ENCODE measurements around the gene ENSA. TPM values are rescaled to one million over a fixed set of nuclear protein-coding genes. Genes with fewer than 3 reads are reported as not detected.

ENSA gene
- total RNA-seq (53.7 and 78.1 TPM in 2 replicates), polyA plus RNA-seq (112 and 184 TPM in 2 replicates), polyA minus RNA-seq (ENCODE audit: low replicate concordance) (23.7 and 26.6 TPM in 2 replicates)
- polyA plus RNA-seq (2012) = 86.2 and 127 TPM in 2 replicates

GRCh38 chr1:150629115-150629928 lies at the start of gene ENSA:
Gene ENSA (minus strand): TSS chr1:150629612. CDS start chr1:150629470, 142 bp downstream.
- DNase-seq (ENCODE audit: low read depth in 2 of 2) = peak; percentile 100
- no peaks in the 10 kb centered on the region for H3K4me1 ChIP-seq (ENCODE audit: control insufficient read depth, extremely low read depth, insufficient read depth, low read length)
- H3K9ac ChIP-seq (ENCODE audit: insufficient read depth, low read length) = peak within 1 kb of the TSS; percentile 80
- H2AFZ ChIP-seq (ENCODE audit: low read length) = peak within 1 kb of the TSS; percentile 83
- peak within 1 kb of the TSS; percentile 93 for H3K27ac ChIP-seq (ENCODE audit: insufficient read depth, low read length)
- H3K27me3 ChIP-seq (ENCODE audit: control insufficient read depth, insufficient read depth, low read length) = no peaks in the 10 kb centered on the region
- TF ChIP-seq EZH2 (IDR thresholded peaks at IDR 0.05; ENCODE audit: low read length, missing control alignments) = no peak
- TF ChIP-seq, protein P1, sequence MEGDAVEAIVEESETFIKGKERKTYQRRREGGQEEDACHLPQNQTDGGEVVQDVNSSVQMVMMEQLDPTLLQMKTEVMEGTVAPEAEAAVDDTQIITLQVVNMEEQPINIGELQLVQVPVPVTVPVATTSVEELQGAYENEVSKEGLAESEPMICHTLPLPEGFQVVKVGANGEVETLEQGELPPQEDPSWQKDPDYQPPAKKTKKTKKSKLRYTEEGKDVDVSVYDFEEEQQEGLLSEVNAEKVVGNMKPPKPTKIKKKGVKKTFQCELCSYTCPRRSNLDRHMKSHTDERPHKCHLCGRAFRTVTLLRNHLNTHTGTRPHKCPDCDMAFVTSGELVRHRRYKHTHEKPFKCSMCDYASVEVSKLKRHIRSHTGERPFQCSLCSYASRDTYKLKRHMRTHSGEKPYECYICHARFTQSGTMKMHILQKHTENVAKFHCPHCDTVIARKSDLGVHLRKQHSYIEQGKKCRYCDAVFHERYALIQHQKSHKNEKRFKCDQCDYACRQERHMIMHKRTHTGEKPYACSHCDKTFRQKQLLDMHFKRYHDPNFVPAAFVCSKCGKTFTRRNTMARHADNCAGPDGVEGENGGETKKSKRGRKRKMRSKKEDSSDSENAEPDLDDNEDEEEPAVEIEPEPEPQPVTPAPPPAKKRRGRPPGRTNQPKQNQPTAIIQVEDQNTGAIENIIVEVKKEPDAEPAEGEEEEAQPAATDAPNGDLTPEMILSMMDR (conservative IDR thresholded peaks at IDR 0.05 in 1 of 2, IDR thresholded peaks at IDR 0.05 in 1 of 2; ENCODE audit: low read depth in 1 of 2, low read length in 2 of 2) = no peak
- H3K79me2 ChIP-seq (ENCODE audit: control insufficient read depth, insufficient read depth, low read length) = peaks cover 31% of the 10 kb centered on the region
- H3K4me2 ChIP-seq (ENCODE audit: extremely low read depth, insufficient read depth, low read length) = peak within 1 kb of the TSS; percentile 99
- H3K36me3 ChIP-seq (ENCODE audit: control insufficient read depth, insufficient read depth, low read length) = peaks cover 8% of the 10 kb centered on the region
- H3K9me3 ChIP-seq (ENCODE audit: control insufficient read depth, insufficient read depth, low read depth, low read length) = no peaks in the 10 kb centered on the region
- peak within 1 kb of the TSS; percentile 56 to 87 (median 74) for H3K4me3 ChIP-seq (replicated peaks in 1 of 4; ENCODE audit: control extremely low read depth in 1 of 4, insufficient read depth in 1 of 4, low read depth in 3 of 4, low read length in 4 of 4)
- H4K20me1 ChIP-seq (ENCODE audit: control insufficient read depth, extremely low read depth, insufficient read depth, low read length) = no peaks in the 10 kb centered on the region

GRCh38 chr1:150678988-150679387 lies 49.6 kb upstream of the ENSA start:
- Histone ChIP-seq H3K4me3 (replicated peaks in 1 of 4; ENCODE audit: control extremely low read depth in 1 of 4, insufficient read depth in 1 of 4, low read depth in 3 of 4, low read length in 4 of 4) (no peak overlapping the region), H3K4me1 (ENCODE audit: control insufficient read depth, extremely low read depth, insufficient read depth, low read length) (no peaks in the 10 kb centered on the region), H2AFZ (ENCODE audit: low read length) (no peak overlapping the region), H3K9ac (ENCODE audit: insufficient read depth, low read length) (no peak overlapping the region), H3K4me2 (ENCODE audit: extremely low read depth, insufficient read depth, low read length) (no peak overlapping the region), H3K9me3 (ENCODE audit: control insufficient read depth, insufficient read depth, low read depth, low read length) (no peaks in the 10 kb centered on the region), H3K79me2 (ENCODE audit: control insufficient read depth, insufficient read depth, low read length) (no peaks in the 10 kb centered on the region), H3K36me3 (ENCODE audit: control insufficient read depth, insufficient read depth, low read length) (no peaks in the 10 kb centered on the region), H3K27ac (ENCODE audit: insufficient read depth, low read length) (no peak overlapping the region), H4K20me1 (ENCODE audit: control insufficient read depth, extremely low read depth, insufficient read depth, low read length) (no peaks in the 10 kb centered on the region), H3K27me3 (ENCODE audit: control insufficient read depth, insufficient read depth, low read length) (no peaks in the 10 kb centered on the region)
- TF ChIP-seq EZH2 (IDR thresholded peaks at IDR 0.05; ENCODE audit: low read length, missing control alignments) = no peak
- TF ChIP-seq, protein P1 (conservative IDR thresholded peaks at IDR 0.05 in 1 of 2, IDR thresholded peaks at IDR 0.05 in 1 of 2; ENCODE audit: low read depth in 1 of 2, low read length in 2 of 2) = no peak
- DNase-seq (ENCODE audit: low read depth in 2 of 2) = no peak

- H4K20me1 ChIP-seq (ENCODE audit: control insufficient read depth, extremely low read depth, insufficient read depth, low read length) = no peaks in the 10 kb centered on the region
- no peak overlapping the region for H2AFZ ChIP-seq (ENCODE audit: low read length)
- no peak overlapping the region for H3K27ac ChIP-seq (ENCODE audit: insufficient read depth, low read length)
- H3K4me1 ChIP-seq (ENCODE audit: control insufficient read depth, extremely low read depth, insufficient read depth, low read length) = no peaks in the 10 kb centered on the region
- no peak overlapping the region for H3K4me2 ChIP-seq (ENCODE audit: extremely low read depth, insufficient read depth, low read length)
- H3K36me3 ChIP-seq (ENCODE audit: control insufficient read depth, insufficient read depth, low read length) = no peaks in the 10 kb centered on the region
- DNase-seq (ENCODE audit: low read depth in 2 of 2) = no peak
- TF ChIP-seq EZH2 (IDR thresholded peaks at IDR 0.05; ENCODE audit: low read length, missing control alignments) = no peak
- TF ChIP-seq, protein P1 (conservative IDR thresholded peaks at IDR 0.05 in 1 of 2, IDR thresholded peaks at IDR 0.05 in 1 of 2; ENCODE audit: low read depth in 1 of 2, low read length in 2 of 2) = no peak
- H3K4me3 ChIP-seq (replicated peaks in 1 of 4; ENCODE audit: control extremely low read depth in 1 of 4, insufficient read depth in 1 of 4, low read depth in 3 of 4, low read length in 4 of 4) = no peak overlapping the region
- H3K9me3 ChIP-seq (ENCODE audit: control insufficient read depth, insufficient read depth, low read depth, low read length) = no peaks in the 10 kb centered on the region
- no peaks in the 10 kb centered on the region for H3K27me3 ChIP-seq (ENCODE audit: control insufficient read depth, insufficient read depth, low read length)
- no peaks in the 10 kb centered on the region for H3K79me2 ChIP-seq (ENCODE audit: control insufficient read depth, insufficient read depth, low read length)
- no peak overlapping the region for H3K9ac ChIP-seq (ENCODE audit: insufficient read depth, low read length)
These were observed 45.5 kb upstream of the ENSA start for GRCh38 chr1:150674881-150675280.
